Thymus (tissue), 11 donors: ENCODE data around the gene UCK2. TPM values are rescaled to one million over a fixed set of nuclear protein-coding genes. Genes with fewer than 3 reads are reported as not detected.

ENCODE experiments used
- DNase-seq, 9 donors: peaks; one replicate each; pipeline ENCODE4 v3.0.0-alpha.2; 2013; ENCODE audit warnings: low spot score in 9 of 9, low read depth in 6 of 9, missing footprints in 1 of 9
- H3K27ac ChIP-seq, 2 donors: one replicate each; pipeline ENCODE4 v1.5.1; 2013; ENCODE audit warnings: control low read depth in 1 of 2, low read depth in 1 of 2, low read length in 1 of 2, mild to moderate bottlenecking in 1 of 2, moderate library complexity in 1 of 2
- H3K27me3 ChIP-seq, 2 donors: one replicate each; pipeline ENCODE4 v1.5.1; 2013; ENCODE audit warnings: low read length in 1 of 2; ENCODE audit not compliant: control insufficient read depth in 2 of 2, insufficient read depth in 1 of 2
- H3K36me3 ChIP-seq, 2 donors: one replicate each; pipeline ENCODE4 v1.5.1; 2013; ENCODE audit warnings: low read length in 1 of 2, mild to moderate bottlenecking in 1 of 2, moderate library complexity in 1 of 2; ENCODE audit not compliant: control insufficient read depth in 2 of 2, insufficient read depth in 2 of 2
- H3K4me1 ChIP-seq, 2 donors: one replicate each; pipeline ENCODE4 v1.5.1; 2013; ENCODE audit warnings: low read length in 2 of 2; ENCODE audit not compliant: control insufficient read depth in 2 of 2, insufficient read depth in 2 of 2
- H3K4me3 ChIP-seq, 2 donors: one replicate each; pipeline ENCODE4 v1.5.1; 2013; ENCODE audit warnings: low read length in 2 of 2, control low read depth in 1 of 2, mild to moderate bottlenecking in 1 of 2
- H3K9me3 ChIP-seq, 2 donors: one replicate each; pipeline ENCODE4 v1.5.1; 2013; ENCODE audit warnings: low read length in 1 of 2, mild to moderate bottlenecking in 1 of 2; ENCODE audit not compliant: control insufficient read depth in 2 of 2, insufficient read depth in 1 of 2
- WGBS: extraction: QIAGEN DNeasy Blood & Tissue Kit; methylation state at CpG from one replicate; pipeline ENCODE4 v1.1.7; 2013; 5-methylcytosine and 5-hydroxymethylcytosine counted together
- polyA plus RNA-seq: library from polyadenylated mRNA; stranded (reverse); fragments of 200-250 nt; gene quantifications from one replicate; pipeline ENCODE4 v1.2.3, GENCODE V29; 2013
- total RNA-seq: library from RNA; stranded (reverse); fragments of 120-200 nt; gene quantifications from one replicate; pipeline ENCODE4 v1.2.4, GENCODE V29; 2013
- donor health status: healthy.

UCK2 gene
- total and polyA plus RNA-seq, 2 donors = 13.2 to 32.6 TPM

- Histone ChIP-seq H3K27me3 (no peaks in the 10 kb centered on the region), H3K36me3 (no peaks in the 10 kb centered on the region), H3K4me3 (no peak overlapping the region), H3K9me3 (no peaks in the 10 kb centered on the region), H3K4me1 (peaks cover 34 to 67% of the 10 kb centered on the region in 2 donors), H3K27ac (no peak overlapping the region)
- 86% methylated on average over 3 of the region's 3 CpGs for WGBS
- no peak for DNase-seq
Measured at GRCh38 chr1:165856606-165857005, 29.2 kb downstream of the UCK2 start.

DNA sequence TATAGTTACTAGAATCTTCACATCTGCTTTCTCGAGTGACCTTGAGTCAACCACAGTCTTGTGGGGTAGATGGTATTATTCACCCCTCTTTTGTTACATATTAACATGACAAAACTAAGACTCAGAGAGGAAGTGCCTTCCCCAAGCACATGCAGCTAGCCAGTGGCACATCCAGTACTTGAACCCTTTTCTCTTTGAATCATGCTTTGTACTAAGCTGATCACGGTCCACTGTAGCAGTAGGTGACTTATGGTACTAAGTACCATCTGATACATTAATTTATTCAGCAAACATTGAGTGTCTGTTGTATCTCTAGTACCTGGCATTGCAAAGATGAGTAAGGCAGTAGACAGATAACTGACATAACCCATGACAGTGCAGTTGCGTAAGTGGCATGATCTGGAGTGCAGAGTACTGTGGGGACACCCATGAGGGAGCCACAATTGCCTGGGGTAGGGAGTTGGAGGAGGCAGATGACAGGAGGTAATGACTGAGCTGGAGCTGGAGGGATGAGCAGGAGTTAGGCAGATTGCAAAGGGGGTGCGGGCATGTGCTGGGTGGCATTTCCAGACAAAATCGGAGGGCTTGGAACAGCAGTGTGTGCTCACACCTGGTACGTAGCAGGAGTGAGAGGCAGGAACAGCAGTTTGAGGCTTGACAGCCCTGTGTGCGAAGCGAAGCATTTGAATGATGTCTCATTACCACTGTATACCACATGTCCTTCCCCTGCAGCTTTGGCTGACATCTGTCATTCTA is 29.8 kb downstream of the UCK2 start:
- no peaks in the 10 kb centered on the region for H3K9me3 ChIP-seq
- H3K27ac ChIP-seq = no peak overlapping the region
- H3K36me3 ChIP-seq = no peaks in the 10 kb centered on the region
- DNase-seq = no peak
- no peaks in the 10 kb centered on the region for H3K27me3 ChIP-seq
- H3K4me1 ChIP-seq = peaks cover 40 to 69% of the 10 kb centered on the region in 2 donors
- H3K4me3 ChIP-seq = no peak overlapping the region
- WGBS = 65% methylated on average over 8 of the region's 8 CpGs

- no peak overlapping the region for H3K27ac ChIP-seq
- H3K9me3 ChIP-seq = no peaks in the 10 kb centered on the region
- no peak overlapping the region for H3K4me3 ChIP-seq
- 90% methylated on average over 3 of the region's 3 CpGs for WGBS
- H3K36me3 ChIP-seq = no peaks in the 10 kb centered on the region
- H3K4me1 ChIP-seq = peaks cover 43 to 69% of the 10 kb centered on the region in 2 donors
- H3K27me3 ChIP-seq = no peaks in the 10 kb centered on the region
- DNase-seq = no peak
Measured at GRCh38 chr1:165858364-165858823, 31.0 kb downstream of the UCK2 start.

DNA sequence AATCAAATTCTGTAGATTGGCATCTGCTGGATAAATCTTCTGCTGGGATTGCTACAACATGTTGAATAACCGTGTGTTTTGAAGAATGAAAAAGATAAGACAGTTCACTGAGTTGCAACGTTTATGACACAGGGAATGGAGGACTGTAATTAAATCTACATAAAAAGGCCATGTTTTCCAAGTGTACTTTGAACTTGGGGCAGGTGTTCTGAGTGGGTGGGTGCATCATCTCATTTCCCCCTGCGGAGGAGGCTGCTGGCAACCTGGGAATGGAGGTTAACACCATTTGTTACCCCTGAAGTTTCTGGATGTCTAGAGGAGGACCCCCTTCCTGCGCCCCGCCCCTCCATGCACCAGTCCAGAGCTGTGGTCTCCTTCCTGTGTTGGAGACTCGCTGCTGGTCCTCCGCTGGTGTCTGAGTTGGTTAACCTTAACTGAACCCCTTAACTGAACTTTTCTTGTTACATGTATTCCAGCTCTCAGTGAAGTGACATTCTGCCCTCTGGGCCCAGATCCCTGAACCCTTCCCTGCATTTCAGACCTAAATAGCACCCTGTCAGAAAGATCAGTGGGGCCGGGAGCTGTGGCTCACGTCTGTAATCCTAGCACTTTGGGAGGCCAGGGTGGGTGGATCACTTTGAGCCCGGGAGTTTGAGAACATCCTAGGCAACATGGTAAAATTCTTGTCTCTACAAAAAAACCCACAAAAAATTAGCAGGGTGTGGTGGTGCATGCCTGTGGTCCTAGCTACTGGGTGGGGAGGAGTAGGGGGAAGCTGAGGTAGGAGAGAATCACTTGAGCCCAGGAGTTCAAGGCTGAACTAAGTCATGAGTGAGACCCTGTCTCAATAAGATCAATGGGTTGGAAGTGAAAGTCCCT is 31.8 kb downstream of the UCK2 start:
- Histone ChIP-seq H3K36me3 (no peaks in the 10 kb centered on the region), H3K27me3 (no peaks in the 10 kb centered on the region), H3K27ac (no peak overlapping the region), H3K4me3 (no peak overlapping the region), H3K4me1 (peaks cover 46 to 63% of the 10 kb centered on the region in 2 donors), H3K9me3 (no peaks in the 10 kb centered on the region)
- 58% methylated on average over 10 of the region's 10 CpGs for WGBS
- DNase-seq = no peak

- no peak for DNase-seq
- Histone ChIP-seq H3K27me3 (no peaks in the 10 kb centered on the region), H3K4me3 (no peak overlapping the region), H3K36me3 (no peaks in the 10 kb centered on the region), H3K9me3 (no peaks in the 10 kb centered on the region), H3K27ac (no peak overlapping the region), H3K4me1 (peaks cover 46 to 61% of the 10 kb centered on the region in 2 donors)
- 99% methylated on average over 2 of the region's 2 CpGs for WGBS
Measured at GRCh38 chr1:165860065-165860464, 32.7 kb downstream of the UCK2 start.

- 66% methylated on average over 5 of the region's 5 CpGs for WGBS
- Histone ChIP-seq H3K27me3 (no peaks in the 10 kb centered on the region), H3K36me3 (no peaks in the 10 kb centered on the region), H3K27ac (peak overlapping the region in 1 of 2 donors; percentile 73), H3K4me1 (peaks cover 51 to 60% of the 10 kb centered on the region in 2 donors), H3K9me3 (no peaks in the 10 kb centered on the region), H3K4me3 (no peak overlapping the region)
- DNase-seq = no peak
Measured at GRCh38 chr1:165861911-165862310, 34.5 kb downstream of the UCK2 start.

DNA sequence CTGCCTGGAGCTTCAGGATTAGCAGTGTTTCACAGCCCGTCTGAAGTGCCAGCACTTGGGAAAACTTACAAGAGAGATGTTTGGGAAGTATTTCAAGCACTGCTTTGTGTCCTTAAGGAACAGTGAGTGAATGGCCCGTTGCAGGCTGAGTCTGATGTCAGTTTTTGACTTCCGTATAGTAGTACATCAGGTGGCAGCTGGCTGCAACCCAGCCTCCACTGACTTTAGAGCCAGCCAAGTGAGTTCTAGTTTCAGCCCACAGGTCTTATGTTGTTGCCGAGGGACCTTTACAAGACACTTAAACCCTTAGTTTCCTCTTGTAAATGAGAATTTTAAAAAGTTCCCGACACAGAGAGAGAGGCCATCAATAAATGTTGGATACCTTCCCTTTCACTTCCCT is 35.0 kb downstream of the UCK2 start:
- Histone ChIP-seq H3K9me3 (no peaks in the 10 kb centered on the region), H3K4me3 (no peak overlapping the region), H3K4me1 (peaks cover 45 to 55% of the 10 kb centered on the region in 2 donors), H3K27ac (peak overlapping the region; percentile 61 to 73), H3K36me3 (no peaks in the 10 kb centered on the region), H3K27me3 (no peaks in the 10 kb centered on the region)
- DNase-seq = peak in 6 of 9 donors; percentile 42 to 80 (median 56)
- WGBS = 31% methylated on average over 5 of the region's 5 CpGs

GRCh38 chr1:165863346-165863745 is 35.9 kb downstream of the UCK2 start:
- H3K4me3 ChIP-seq = no peak overlapping the region
- H3K4me1 ChIP-seq = peaks cover 38 to 47% of the 10 kb centered on the region in 2 donors
- DNase-seq = no peak
- WGBS = 82% methylated on average over 2 of the region's 2 CpGs
- H3K27me3 ChIP-seq = no peaks in the 10 kb centered on the region
- H3K27ac ChIP-seq = peak overlapping the region in 1 of 2 donors; percentile 30
- no peaks in the 10 kb centered on the region for H3K9me3 ChIP-seq
- no peaks in the 10 kb centered on the region for H3K36me3 ChIP-seq
